Fibroblast of lung (primary cell): ENCODE results near the gene C2orf74. TPM values are rescaled to one million over a fixed set of nuclear protein-coding genes. Genes with fewer than 3 reads are reported as not detected.

Experiments
- DNase-seq, 2 donors: peaks; one replicate each; pipeline versions ENCODE4 v3.0.0 to v3.0.0-alpha.2; 2010; ENCODE audit warnings: low read depth in 2 of 2
- H2AFZ ChIP-seq: 2 replicates; pipeline ENCODE4 v1.5.1; 2012; ENCODE audit warnings: low read length, control low read depth, inconsistent platforms
- H3K27ac ChIP-seq: 2 replicates; pipeline ENCODE4 v1.5.1; 2011; ENCODE audit warnings: low read length, control low read depth; ENCODE audit not compliant: insufficient read depth
- H3K27me3 ChIP-seq: 2 replicates; pipeline ENCODE4 v1.5.1; 2011; ENCODE audit warnings: mild to moderate bottlenecking, low read length; ENCODE audit not compliant: control insufficient read depth, insufficient read depth
- H3K36me3 ChIP-seq: 2 replicates; pipeline ENCODE4 v1.5.1; 2011; ENCODE audit warnings: low read length; ENCODE audit not compliant: control insufficient read depth, insufficient read depth
- H3K4me1 ChIP-seq: 2 replicates; pipeline ENCODE4 v1.5.1; 2011; ENCODE audit warnings: low read length; ENCODE audit not compliant: control insufficient read depth, insufficient read depth; ENCODE audit errors: extremely low read depth
- H3K4me2 ChIP-seq: 2 replicates; pipeline ENCODE4 v1.5.1; 2011; ENCODE audit warnings: low read length, control low read depth; ENCODE audit not compliant: insufficient read depth; ENCODE audit errors: extremely low read depth
- H3K4me3 ChIP-seq, 4 experiments: fragments of 200-600 bp in 1 of 4; sonication (generic) in 1 of 4; replicated peaks in 1 of 4; 2 replicates each; pipeline ENCODE4 v1.5.1; 2011 to 2016; ENCODE audit warnings: low read length in 4 of 4, low read depth in 3 of 4, mild to moderate bottlenecking in 3 of 4, control low read depth in 2 of 4, inconsistent platforms in 1 of 4, mixed read lengths in 1 of 4; ENCODE audit not compliant: insufficient read depth in 1 of 4; ENCODE audit errors: control extremely low read depth in 1 of 4
- H3K79me2 ChIP-seq: 2 replicates; pipeline ENCODE4 v1.5.1; 2012; ENCODE audit warnings: mild to moderate bottlenecking, low read length, inconsistent platforms; ENCODE audit not compliant: control insufficient read depth, insufficient read depth
- H3K9ac ChIP-seq: 2 replicates; pipeline ENCODE4 v1.5.1; 2011; ENCODE audit warnings: mild to moderate bottlenecking, low read length, control low read depth; ENCODE audit not compliant: insufficient read depth
- H3K9me3 ChIP-seq: 2 replicates; pipeline ENCODE4 v1.5.1; 2012; ENCODE audit warnings: low read depth, low read length; ENCODE audit not compliant: control insufficient read depth, insufficient read depth
- H4K20me1 ChIP-seq: 2 replicates; pipeline ENCODE4 v1.5.1; 2011; ENCODE audit warnings: low read length; ENCODE audit not compliant: control insufficient read depth, insufficient read depth; ENCODE audit errors: extremely low read depth
- CTCF ChIP-seq, 2 donors: IDR thresholded peaks in 1 of 2; conservative IDR thresholded peaks in 1 of 2; 1 replicate in 1 of 2; 2 replicates in 1 of 2; pipeline ENCODE4 v1.5.1; 2011 to 2012; ENCODE audit warnings: low read length in 2 of 2, control low read depth in 1 of 2, inconsistent platforms in 1 of 2, low read depth in 1 of 2, mild to moderate bottlenecking in 1 of 2
- EZH2 ChIP-seq: IDR thresholded peaks from 2 replicates; pipeline ENCODE4 v1.5.1; 2012; ENCODE audit warnings: low read length, control low read depth, mild to moderate bottlenecking; ENCODE audit errors: missing control alignments
- polyA plus RNA-seq, 2 donors: library from polyadenylated mRNA; depleted of rRNA in 1 of 2; stranded (reverse) in 1 of 2; unstranded in 1 of 2; fragments of >200 nt; gene quantifications; 2 replicates each; pipeline ENCODE4 v1.2.1, GENCODE V29; 2011 to 2012; ENCODE audit warnings: missing spikeins in 1 of 2
- total RNA-seq: library from RNA; depleted of rRNA; stranded (reverse); fragments of >200 nt; gene quantifications from 2 replicates; pipeline ENCODE4 v1.2.1, GENCODE V29; 2014

The C2orf74 gene
- total and polyA plus RNA-seq, 2 donors (not counting 1 experiment from before 2014, with no cell fraction given) = 21.5 to 44.0 TPM

GRCh38 chr2:61196671-61197070, 34.7 kb downstream of the C2orf74 start:
- Histone ChIP-seq H3K4me2 (no peak overlapping the region), H3K27me3 (no peaks in the 10 kb centered on the region), H3K4me3 (no peak overlapping the region), H3K9ac (no peak overlapping the region), H2AFZ (no peak overlapping the region), H4K20me1 (no peaks in the 10 kb centered on the region), H3K4me1 (no peaks in the 10 kb centered on the region), H3K36me3 (peaks cover 5% of the 10 kb centered on the region), H3K9me3 (no peaks in the 10 kb centered on the region), H3K79me2 (no peaks in the 10 kb centered on the region), H3K27ac (no peak overlapping the region)
- no peak for DNase-seq
- no peak for TF ChIP-seq CTCF (conservative IDR thresholded peaks at IDR 0.05 in 1 of 2, IDR thresholded peaks at IDR 0.05 in 1 of 2; ENCODE audit: low read depth in 1 of 2, low read length in 2 of 2)
- no peak for TF ChIP-seq EZH2

GRCh38 chr2:61205132-61205531, 43.1 kb downstream of the C2orf74 start:
- Histone ChIP-seq H3K79me2 (no peaks in the 10 kb centered on the region), H3K27me3 (no peaks in the 10 kb centered on the region), H3K4me1 (peaks cover 2% of the 10 kb centered on the region), H3K9ac (no peak overlapping the region), H3K27ac (no peak overlapping the region), H3K36me3 (peaks cover 5% of the 10 kb centered on the region), H3K4me3 (no peak overlapping the region), H3K4me2 (no peak overlapping the region), H3K9me3 (no peaks in the 10 kb centered on the region), H2AFZ (no peak overlapping the region), H4K20me1 (no peaks in the 10 kb centered on the region)
- TF ChIP-seq CTCF (conservative IDR thresholded peaks at IDR 0.05 in 1 of 2, IDR thresholded peaks at IDR 0.05 in 1 of 2; ENCODE audit: low read depth in 1 of 2, low read length in 2 of 2) (no peak), EZH2 (no peak)
- DNase-seq = no peak

- H3K27ac ChIP-seq = no peak overlapping the region
- DNase-seq = peak; percentile 78 to 83
- H3K4me2 ChIP-seq = no peak overlapping the region
- no peaks in the 10 kb centered on the region for H3K9me3 ChIP-seq
- H2AFZ ChIP-seq = no peak overlapping the region
- H3K36me3 ChIP-seq = peaks cover 3% of the 10 kb centered on the region
- no peaks in the 10 kb centered on the region for H4K20me1 ChIP-seq
- no peaks in the 10 kb centered on the region for H3K79me2 ChIP-seq
- H3K27me3 ChIP-seq = no peaks in the 10 kb centered on the region
- TF ChIP-seq CTCF (conservative IDR thresholded peaks at IDR 0.05 in 1 of 2, IDR thresholded peaks at IDR 0.05 in 1 of 2; ENCODE audit: low read depth in 1 of 2, low read length in 2 of 2) (no peak), EZH2 (no peak)
- no peak overlapping the region for H3K4me3 ChIP-seq
- H3K9ac ChIP-seq = no peak overlapping the region
- peaks cover 4% of the 10 kb centered on the region for H3K4me1 ChIP-seq
Measured at GRCh38 chr2:61210332-61210981, 48.5 kb downstream of the C2orf74 start.
